ENCODE results near the gene STRIP2. TPM values are rescaled to one million over a fixed set of nuclear protein-coding genes. Genes with fewer than 3 reads are reported as not detected.

Gene STRIP2
- total and polyA plus RNA-seq, 9 donors = 0.12 to 1.6 (median 0.92) TPM

DNA sequence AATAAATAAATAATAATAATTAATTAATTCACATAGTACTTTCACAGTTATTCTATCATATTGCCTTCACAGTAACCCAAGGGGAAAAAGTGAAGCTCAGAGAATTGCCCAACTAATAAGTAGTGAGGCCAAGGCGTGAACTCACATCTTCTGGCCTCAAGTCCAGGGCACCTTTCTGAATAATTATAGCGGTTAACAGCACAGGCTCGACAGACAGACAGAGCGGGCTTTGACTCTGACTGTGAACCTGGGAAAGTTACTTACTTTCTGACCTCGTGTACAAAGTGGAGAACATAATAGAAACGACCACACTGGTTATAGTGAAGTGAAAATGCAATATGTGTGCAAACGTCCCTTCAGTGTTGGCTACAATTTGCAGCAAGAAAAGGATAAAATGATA is 62.4 kb downstream of the STRIP2 start:
- WGBS, 3 donors = 72 to 78% (median 73%) methylated on average over 7 of the region's 7 CpGs
- no peak overlapping the region for H3K4me3 ChIP-seq
- H3K4me1 ChIP-seq (ENCODE audit: insufficient read depth) = no peaks in the 10 kb centered on the region
- H3K27me3 ChIP-seq = no peaks in the 10 kb centered on the region
- no peaks in the 10 kb centered on the region for H3K36me3 ChIP-seq
- intact Hi-C loops (cut with DNase I) = no loop called here
- DNase-seq = no peak
- no peak overlapping the region for H3K27ac ChIP-seq
- TF ChIP-seq POLR2A (IDR thresholded peaks at IDR 0.05) (no peak), EP300 (IDR thresholded peaks at IDR 0.05) (no peak), CTCF (IDR thresholded peaks at IDR 0.05) (no peak)
- H3K9me3 ChIP-seq = no peaks in the 10 kb centered on the region

GRCh38 chr7:129497156-129497555 is 62.9 kb downstream of the STRIP2 start:
- intact Hi-C loops (cut with DNase I) = no loop called here
- no peak for DNase-seq
- WGBS, 3 donors = 62 to 69% (median 65%) methylated on average over 4 of the region's 4 CpGs

GRCh38 chr7:129498021-129498420 is 63.8 kb downstream of the STRIP2 start:
- intact Hi-C loops (cut with DNase I) = no loop called here
- Histone ChIP-seq H3K4me3 (no peak overlapping the region), H3K27ac (no peak overlapping the region), H3K27me3 (no peaks in the 10 kb centered on the region), H3K9me3 (no peaks in the 10 kb centered on the region), H3K4me1 (ENCODE audit: insufficient read depth) (peaks cover 1% of the 10 kb centered on the region), H3K36me3 (no peaks in the 10 kb centered on the region)
- WGBS, 3 donors = 94 to 100% (median 97%) methylated on average over 1 of the region's 1 CpG
- no peak for TF ChIP-seq POLR2A (IDR thresholded peaks at IDR 0.05)
- TF ChIP-seq EP300 (IDR thresholded peaks at IDR 0.05) = no peak
- no peak for TF ChIP-seq CTCF (IDR thresholded peaks at IDR 0.05)
- no peak for DNase-seq

More at GRCh38 chr7:129497156-129497555, 62.9 kb downstream of the STRIP2 start:
- Histone ChIP-seq H3K27ac (no peak overlapping the region), H3K4me3 (no peak overlapping the region), H3K9me3 (no peaks in the 10 kb centered on the region), H3K27me3 (no peaks in the 10 kb centered on the region), H3K36me3 (no peaks in the 10 kb centered on the region), H3K4me1 (ENCODE audit: insufficient read depth) (no peaks in the 10 kb centered on the region)
- TF ChIP-seq CTCF (IDR thresholded peaks at IDR 0.05) = no peak
- TF ChIP-seq POLR2A (IDR thresholded peaks at IDR 0.05) = no peak
- no peak for TF ChIP-seq EP300 (IDR thresholded peaks at IDR 0.05)

DNA sequence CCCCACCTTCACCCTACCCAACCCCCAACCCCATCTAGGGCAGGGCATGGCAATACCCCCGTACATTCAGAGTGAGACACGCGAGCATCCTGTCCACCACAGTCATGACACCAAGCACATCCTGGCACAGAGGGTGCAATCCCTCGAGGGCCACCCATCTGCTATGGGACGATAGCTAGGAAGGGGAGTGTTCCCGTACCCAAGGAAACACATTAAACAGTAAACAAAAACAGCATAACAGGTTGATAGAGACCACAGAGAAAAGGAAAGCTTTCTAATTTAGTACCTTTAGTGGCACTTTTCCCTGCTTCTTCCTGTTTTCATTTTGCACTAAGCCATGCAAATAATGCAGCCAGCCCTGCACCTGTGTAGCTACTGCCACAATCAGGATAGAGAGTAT is 65.8 kb downstream of the STRIP2 start:
- H3K36me3 ChIP-seq = no peaks in the 10 kb centered on the region
- H3K27me3 ChIP-seq = no peaks in the 10 kb centered on the region
- no peaks in the 10 kb centered on the region for H3K9me3 ChIP-seq
- DNase-seq = no peak
- intact Hi-C loops (cut with DNase I) = loop anchor here in 1 of 4 donors (5.0 kb wide), 1 partner anchor 553 kb away; no protein-coding TSS in a partner anchor
- no peak for TF ChIP-seq EP300 (IDR thresholded peaks at IDR 0.05)
- TF ChIP-seq POLR2A (IDR thresholded peaks at IDR 0.05) = no peak
- TF ChIP-seq CTCF (IDR thresholded peaks at IDR 0.05) = no peak
- no peak overlapping the region for H3K27ac ChIP-seq
- H3K4me1 ChIP-seq (ENCODE audit: insufficient read depth) = peaks cover 1% of the 10 kb centered on the region
- WGBS, 3 donors = 78 to 82% (median 82%) methylated on average over 6 of the region's 6 CpGs
- no peak overlapping the region for H3K4me3 ChIP-seq

All from ovary (tissue), 9 donors.